Inflammatory macrophage (primary cell): ENCODE results near the gene F7.
"Not testable (repeated sequence)": the region's sequence is repeated elsewhere in the genome, so short reads cannot be mapped to it uniquely, and the experiment has no call there.

Experiments
- DNase-seq, 2 donors: peaks; one replicate each; pipeline ENCODE4 v3.0.0-alpha.2; 2020 to 2022

Gene F7

DNA sequence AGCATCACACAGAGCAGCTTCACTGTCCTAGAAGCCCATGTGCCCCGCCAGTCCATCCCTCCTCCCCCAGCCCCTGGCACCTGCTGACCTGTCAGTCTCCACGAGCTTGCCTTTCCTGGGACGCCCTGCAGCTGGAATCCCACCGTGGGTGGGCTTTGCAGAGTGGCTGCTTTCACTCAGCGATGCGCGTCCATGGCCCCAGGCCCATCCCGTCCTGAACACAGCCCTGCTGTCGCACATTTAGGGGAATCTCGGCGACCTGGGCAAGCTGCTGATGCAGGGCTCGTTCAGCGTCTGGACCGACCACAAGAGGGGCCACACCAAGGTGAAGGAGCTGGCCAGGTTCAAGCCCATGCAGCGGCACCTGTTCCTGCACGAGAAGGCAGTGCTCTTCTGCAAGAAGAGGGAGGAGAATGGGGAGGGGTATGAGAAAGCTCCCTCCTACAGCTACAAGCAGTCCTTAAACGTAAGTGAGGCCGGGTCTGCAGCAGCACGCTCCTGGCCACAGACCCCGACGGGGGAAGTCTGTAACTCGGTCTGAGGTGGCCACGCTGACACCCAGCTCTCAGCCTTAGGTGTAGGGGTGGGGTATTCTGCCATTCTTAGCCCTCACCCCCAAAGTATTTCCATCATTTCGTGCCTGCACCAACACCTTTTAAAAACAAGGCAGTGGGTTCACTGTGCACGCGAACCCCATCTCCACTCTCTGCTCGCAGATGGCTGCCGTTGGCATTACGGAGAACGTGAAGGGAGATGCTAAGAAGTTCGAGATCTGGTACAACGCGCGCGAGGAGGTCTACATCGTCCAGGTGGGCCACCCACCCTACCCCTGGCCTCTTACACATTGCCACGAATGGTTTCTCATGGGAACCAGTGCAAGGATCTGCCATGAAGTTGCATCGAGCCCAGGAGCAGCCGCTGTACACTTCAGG lies 18.3 kb upstream of the F7 start:
- no peak for DNase-seq

DNA sequence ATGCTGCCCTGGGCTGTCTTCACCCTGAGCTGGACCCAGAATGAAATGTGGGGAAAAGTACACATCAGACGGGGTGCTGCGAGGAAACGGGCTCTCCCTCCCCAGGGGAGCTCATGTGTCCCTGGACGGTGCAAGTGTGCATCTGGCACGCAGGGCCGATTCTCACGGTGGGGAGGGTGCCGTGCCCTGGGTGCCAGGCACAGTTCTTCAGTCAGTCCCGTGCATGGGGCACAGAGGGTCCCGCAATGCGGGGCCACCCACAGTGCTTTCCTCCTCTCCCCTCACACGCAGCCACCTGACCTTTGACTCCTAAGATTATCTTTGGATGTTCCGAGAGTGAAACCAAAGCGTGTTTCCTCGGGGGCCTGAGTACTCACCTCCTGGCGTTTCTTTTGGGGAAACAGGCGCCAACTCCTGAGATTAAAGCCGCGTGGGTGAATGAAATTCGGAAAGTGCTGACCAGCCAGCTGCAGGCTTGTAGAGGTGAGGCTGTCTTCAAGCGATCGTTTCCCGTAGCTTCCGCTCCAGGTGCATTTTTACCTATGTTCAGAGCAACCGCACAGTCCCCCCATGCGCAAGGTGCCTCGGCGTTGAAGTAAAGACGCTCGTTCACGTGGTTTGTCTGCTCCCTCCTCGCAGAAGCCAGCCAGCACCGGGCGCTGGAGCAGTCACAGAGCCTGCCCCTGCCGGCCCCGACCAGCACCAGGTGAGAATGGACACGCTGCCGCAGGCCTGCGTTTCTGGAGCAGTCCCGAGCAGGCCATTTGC lies 17.5 kb upstream of the F7 start:
- DNase-seq, result no peak

DNA sequence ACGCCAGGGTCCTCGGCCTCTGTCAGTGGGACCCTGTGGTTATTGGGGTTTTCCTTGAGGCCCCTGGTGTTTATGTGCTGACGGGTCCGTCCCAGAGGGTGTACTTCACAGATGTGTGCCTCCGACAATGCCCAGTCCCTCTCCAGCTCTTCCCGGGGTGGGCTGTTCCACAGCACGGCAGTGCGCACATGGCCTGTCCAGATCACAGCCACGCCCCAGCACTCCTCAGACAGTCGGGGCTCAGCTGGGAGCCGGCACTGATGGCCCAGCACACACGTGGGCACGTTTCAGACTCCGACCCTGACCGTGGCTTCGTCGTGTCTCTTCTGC lies 16.9 kb upstream of the F7 start:
- no peak for DNase-seq

DNA sequence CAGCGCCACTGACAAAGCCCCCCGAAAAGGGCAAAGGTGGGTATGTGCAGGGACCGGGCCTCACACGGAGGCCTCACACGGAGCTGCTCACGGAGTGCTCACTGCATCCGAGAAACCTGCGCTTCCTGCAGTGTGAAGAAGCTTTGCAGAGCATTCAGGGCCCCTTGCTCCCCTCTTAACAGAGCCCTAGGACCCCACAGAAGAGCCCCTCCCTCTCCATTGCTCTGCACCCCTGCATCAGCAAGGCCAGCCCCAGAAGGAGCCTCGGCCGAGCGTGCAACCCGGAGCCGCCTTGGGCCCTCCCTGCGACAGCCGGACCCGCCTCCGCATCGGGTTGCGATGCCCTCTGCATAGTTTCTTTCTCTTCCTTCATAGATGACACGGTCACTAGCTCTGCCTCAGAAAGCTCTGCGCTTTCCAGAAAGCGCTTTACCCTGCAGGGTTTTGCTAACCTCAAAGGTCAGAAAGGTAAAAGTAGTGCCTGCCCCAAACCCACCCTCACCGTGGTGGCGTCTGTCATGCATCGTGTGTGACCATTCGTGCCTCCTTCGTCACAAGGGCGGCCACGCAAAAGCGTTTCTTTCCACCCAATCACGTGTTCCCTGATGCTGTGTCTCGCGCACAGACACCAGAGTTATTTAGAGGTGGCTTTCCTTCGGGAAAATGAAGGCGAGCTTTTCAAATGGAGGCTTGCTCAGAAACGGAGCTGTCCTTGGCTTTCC lies 15.7 kb upstream of the F7 start:
- DNase-seq, result no peak

DNA sequence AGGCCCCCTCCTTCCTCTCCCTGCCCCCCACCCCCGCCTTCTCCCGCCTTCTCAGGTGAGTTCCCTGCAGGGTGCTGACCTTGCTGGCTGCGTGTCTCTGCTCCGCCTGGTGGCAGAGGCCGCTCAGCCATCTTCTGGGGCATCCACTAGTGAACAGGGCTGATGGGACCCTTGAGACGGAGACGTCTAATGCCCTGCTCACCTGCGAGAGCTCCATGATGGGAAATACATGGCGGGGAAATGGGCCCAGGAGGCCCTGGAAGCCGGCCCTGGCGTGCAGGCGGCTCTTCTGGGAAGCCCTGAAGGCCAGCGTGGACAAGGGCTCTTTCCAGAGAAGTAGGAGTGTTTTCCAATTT lies 15.2 kb upstream of the F7 start:
- no peak for DNase-seq

DNA sequence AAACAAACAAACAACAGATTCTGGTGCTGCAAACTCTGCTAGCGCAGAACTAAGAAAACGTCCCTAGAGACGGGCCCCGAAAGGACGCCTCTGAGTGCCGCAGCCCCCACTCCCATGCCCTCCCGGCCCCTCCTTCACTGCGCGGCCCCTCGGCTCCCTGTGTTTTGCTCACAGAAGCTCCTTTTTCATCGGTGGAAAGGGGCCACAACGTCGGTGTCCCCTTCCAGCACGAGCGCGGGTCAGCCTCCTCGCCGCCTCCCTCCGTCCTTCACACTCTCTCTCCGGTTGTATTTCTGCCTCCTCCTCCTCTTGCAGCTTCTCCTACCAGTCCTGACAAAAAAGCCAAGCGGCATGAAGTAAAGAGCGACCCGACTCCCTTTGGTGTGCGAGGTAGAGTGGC lies 14.8 kb upstream of the F7 start:
- DNase-seq, result no peak

DNA sequence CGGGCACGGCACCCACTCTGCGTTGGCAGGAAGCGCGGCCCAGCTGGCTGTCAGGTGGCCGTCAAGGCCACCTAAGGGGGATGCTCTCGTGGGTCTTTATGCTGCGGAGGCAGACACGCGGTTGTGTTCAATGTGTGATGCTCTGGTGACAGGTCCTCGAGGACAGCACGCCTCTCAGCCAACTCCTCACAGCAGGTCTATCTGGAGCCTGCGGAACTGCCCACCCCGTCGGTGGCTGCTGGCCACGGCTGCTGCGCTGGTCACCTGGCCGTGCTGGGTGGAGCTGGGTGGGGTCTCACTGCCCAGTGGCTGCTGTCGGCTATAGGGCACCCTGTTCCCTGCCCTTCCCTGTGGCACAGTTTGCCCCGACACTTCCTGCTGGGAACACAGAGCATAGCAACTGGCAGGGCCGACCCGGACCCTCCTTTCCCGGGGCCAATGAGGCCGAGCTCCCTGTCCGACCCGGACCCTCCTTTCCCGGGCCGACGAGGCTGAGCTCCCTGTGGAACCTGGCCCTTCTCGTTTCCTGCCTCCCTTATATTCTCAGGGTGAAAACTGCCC lies 14.3 kb upstream of the F7 start:
- DNase-seq, result no peak

DNA sequence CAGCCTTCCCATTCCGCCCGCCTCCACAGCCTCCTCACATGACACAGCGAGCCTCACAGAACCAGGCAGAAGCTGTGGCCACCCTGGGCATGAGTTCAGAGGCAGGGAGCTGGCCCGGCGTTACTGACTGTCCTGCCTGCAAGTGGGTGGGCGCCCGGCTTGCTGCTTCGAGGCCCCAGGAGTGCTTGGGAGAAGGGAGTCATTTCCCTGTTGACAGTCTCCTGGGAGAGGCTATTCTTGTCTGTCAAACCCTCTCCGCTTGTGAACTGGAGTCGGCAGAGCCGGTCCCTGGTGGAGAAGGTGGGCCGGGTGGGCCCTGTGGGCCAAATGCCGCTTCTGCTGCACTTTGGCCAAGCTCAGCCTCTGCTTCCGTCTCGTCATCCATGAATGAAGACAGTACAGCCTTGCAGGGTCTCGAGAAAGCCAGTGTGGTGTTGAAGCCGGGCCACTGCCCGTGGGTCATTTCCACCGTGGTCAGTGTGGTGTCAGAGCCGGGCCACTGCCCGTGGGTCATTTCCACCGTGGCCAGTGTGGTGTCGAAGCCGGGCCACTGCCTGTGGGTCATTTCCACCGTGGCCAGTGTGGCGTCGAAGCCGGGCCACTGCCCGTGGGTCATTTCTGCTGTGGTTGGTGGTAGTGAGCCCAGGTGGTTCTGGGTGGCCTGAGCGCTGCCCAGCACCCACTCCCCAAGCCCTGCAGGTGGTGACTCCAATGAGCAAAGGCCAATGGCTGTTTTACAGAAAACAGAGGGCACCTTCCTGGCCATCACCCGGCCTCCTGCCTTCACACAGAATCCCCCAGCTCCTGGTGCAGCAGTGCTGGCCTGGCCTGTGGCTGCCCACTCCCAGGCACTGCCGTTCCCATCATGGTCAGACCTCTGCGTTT lies 13.5 kb upstream of the F7 start:
- DNase-seq, result no peak

DNA sequence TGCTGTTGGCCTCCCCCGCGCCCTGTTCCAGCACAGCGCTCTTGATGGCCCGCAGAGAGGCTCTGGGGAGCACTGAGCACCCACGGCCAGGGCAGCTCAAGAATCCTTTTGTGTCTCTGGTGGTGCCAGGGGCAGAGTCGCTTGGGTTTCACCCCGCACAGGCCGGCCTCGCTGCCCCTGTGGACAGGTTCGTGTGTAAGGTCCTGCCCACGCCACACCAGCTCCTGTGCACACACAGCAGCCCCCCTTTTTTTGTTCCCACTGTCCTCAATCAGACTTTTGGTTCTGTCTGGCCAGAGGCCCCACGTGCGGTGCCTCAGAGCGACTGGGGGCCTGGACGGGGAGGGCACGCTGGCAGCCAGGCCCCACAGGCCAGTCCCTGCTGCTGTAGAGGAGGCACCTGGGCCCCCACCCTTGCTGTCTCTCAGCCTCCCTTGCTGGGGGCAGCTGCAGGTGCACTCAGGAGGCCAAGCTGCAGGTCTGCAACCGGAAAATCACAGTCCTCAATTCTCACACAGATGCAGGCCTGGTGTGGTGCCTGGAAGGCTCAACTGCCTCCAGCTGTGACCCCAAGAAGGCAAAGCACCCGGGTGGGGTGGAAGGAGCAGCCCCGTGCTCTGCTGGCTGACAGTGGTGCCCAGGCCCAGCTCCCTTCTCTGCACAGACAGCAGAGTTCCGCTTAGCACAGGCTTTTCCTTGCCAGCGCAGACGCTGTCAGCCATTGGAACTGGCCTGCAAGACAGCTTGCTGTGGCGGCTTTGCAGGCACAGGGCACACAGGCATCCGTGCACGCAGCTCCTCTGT lies 12.6 kb upstream of the F7 start:
- no peak for DNase-seq

DNA sequence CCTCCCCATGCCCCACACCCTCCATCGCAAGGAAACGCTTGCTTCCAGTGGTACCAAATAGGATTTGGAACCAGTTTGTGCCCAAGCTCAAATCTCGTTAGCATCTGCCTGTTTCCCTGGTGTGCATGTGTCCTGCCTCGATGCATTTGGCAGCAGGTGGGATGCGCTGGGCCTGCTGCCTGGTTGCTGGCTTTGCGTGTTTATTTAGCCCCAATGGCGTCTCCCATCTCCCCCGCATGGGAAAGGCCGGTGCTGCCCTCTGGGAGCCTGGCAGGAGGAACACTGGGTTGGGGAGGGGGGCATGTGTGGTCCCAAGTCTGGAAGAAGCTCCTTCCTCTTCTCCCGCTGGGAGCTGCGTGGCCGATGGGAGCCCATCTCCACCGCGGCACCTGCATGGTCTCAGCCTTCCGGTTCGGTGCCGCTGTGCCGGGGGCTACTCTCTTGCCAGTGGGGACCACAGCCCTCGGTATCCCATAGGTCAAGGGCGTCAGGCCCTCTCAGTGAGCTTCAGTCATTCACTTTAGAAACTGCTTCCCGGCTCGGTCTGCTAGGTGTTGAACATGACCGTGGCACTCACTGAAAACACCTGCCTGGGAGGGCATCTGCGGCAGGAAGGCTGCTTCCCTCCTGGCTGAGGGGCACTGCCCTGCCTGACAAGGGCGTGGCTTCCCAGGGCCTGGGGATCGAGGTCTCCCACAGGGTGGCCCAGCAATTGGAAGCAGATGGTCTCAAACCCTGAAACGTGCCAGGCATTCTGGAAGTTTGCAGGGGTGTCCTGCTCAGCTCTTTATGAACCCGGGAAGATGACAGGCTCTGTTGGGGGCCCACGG lies 11.8 kb upstream of the F7 start:
- no peak for DNase-seq

DNA sequence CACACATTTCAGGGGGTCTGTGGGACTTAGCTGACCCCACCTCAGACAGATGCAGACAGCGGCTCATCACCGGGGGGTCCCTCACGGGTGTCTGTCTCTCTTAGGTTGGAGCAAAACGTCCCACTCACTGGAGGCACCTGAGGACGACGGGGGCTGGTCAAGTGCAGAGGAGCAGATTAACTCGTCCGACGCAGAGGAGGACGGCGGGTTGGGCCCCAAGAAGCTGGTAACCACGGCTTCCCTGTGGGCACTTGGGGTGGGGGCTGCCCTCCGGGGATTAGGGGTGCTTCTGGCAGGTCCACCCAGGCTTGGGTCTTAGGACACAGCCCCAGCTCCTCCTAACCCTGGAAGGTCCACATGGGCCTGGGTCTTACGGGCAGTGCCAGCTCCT lies 11.2 kb upstream of the F7 start:
- DNase-seq, result no peak

DNA sequence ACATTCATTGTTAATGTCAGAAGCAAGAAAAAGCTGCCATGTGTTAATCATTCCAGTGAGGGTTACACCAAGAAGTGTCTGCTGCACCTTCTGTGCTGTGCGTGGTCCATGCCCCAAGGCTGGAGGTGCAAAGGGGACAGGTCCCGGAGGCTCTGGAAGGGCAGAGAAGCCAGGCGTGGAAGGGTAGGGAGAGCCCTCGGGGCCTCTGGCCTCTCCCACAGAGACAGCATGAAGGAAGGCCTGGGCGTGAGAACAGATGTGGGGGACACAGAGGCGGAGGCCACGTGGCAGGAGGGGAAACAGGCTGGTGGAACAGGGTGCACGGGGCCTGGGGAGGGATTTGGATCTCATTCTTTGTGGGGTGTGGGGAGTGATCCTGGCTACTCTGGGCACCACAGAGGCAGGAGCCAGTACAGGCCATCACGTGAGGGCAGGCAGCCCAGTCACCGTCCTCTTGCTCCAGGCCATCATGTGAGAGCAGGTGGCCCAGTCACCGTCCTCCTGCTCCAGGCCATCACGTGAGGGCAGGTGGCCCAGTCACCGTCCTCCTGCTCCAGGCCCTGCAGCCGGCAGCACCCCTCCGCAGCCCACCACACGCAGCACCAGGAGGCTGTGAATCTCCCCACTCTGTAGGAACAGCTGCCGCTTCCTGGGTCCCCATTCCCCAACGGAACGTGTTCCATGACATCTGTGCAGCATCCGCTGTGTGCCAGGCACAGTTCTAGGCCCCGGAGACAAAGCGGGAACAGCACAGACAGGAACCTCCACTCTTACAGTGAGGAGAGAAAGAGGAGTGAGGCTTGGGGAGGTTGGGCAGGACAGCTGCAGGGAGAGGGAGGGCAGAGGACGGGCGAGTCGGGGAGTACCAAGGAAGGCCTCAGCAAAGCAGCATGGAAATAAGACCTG lies 10.2 kb upstream of the F7 start:
- DNase-seq, result no peak

DNA sequence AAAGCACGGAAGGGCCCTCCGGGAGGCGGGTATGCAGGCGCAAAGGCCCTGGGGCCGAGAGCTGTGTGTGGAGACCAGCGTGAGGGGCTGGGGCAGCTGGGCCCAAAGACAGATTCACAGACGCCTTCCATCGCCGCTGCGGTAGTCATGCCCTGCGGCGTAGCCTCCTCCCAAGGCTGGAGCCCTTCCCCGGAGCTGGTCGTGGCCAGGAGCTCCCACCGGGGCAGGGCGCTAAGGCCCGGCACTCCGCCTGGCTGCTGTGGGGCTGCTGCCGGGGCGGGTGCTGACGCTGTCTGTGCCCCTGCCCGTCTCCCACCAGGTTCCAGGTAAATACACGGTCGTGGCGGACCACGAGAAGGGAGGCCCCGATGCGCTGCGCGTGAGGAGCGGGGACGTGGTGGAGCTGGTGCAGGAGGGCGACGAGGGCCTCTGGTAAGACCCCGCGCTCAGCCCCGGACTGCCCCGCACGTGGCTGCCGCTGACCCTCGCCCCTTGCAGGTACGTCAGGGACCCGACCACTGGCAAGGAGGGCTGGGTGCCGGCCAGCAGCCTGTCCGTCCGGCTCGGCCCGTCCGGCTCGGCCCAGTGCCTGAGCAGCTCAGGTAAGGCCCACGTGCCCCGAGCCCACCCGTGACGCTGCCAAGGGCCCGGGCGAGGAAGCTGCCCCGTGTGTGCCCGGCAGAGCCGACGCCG lies 9.4 kb upstream of the F7 start:
- no peak for DNase-seq

DNA sequence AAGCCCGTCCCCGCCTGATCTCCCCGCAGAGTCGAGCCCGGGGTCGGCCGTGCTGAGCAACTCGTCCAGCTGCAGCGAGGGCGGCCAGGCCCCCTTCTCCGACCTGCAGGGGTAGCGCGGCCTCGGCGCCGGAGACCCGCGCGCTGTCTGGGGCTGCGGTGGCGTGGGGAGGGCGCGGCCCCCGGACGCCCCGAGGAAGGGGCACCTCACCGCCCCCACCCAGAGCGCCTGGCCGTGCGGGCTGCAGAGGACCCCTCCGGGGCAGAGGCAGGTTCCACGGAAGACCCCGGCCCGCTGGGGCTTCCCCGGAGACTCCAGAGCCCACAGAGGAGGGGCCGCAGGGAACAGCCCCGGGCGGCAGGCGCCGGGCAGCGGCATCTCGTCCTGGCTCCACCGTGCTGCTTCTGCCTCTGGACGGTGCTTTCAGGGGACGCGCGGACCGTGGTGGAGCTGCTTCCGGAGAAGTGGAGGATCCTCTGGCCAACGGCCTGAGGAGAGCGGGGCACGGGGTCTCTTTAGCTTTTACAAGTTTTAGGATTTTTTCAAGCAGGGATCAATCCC lies 8.8 kb upstream of the F7 start:
- DNase-seq, result no peak

DNA sequence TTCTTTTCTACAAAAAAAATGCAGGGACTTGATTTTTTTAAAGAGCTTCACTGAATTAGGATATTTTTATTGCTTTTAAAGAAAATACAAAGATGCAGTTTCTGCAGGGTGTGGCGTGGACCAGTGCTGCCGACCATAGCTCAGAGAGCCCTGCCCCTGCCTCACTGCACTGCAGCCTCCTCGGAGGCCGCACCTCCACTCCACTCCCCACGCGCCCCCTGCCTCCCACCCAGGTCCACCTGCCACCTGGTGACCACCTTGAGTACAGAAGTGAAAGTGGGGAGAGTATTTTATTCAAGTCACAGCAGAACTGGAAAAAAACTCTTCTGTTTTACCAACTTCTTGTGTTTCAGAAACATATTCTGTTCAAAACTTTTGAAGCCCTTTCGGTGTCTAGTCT lies 7.9 kb upstream of the F7 start:
- no peak for DNase-seq

DNA sequence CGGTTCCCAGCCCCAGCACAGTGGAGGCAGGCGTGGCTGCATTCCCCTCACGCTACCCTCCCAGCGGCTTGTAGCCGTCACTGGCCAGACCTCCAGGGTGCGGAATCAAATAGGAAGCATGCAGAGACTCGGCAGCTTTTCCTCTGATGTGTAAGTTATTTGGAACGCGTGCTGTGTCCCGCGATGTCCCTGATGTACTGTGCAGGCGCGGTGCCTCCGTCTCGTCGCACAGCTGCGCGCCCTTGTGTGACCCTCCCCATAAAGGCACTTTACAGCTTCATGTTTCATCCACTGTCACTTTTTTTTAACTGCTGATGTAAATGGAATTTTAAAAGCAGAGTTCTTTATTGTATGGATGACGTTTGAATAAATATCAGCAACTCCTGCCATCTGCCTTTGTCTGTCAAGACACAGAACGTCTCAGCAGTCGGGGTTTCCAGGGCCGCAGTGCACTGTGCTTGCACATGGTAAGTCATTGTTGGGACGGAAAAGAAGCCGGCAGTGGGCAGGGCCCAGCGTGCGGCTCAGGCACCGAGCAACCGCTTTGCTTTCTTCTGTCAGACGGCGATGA lies 7.3 kb upstream of the F7 start:
- DNase-seq, result no peak

DNA sequence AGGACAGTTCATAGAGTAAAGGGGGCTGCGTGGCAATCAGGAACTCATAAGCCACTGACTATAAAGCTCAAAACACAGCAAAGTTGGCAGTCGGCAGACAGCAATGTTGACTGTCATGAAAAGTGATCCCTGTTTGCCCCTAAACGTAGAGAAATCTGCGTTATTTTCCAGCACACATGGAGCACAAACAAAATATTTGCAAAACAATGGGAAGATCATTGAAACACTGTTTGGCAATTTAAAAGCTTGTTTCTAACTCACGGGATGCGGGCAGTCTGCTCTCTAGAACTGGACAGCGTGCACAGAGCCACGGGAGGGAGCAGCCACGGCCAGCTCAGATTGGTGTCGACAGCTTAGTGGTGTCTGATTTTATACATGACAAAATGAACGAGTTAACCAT lies 6.4 kb upstream of the F7 start:
- DNase-seq, result no peak

DNA sequence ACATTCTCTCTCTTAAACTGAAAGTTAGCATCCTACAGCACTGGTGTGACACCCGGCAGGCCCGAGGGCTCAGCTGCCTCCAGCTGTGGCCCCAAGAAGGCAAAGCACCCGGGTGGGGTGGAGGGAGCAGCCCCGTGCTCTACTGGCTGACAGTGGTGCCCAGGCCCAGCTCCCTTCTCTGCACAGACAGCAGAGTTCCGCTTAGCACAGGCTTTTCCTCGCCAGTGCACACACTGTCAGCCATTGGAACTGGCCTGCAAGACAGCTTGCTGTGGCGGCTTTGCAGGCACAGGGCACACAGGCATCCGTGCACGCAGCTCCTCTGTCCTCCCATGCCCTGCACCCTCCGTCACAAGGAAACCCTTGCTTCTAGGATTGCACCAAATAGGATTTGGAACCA lies 3.3 kb upstream of the F7 start:
- not testable (repeated sequence) for DNase-seq
